HUES6 (cell line): ENCODE data around the gene ZNF205.

Source experiments
- H3K27ac ChIP-seq: 2 replicates; pipeline ENCODE4 v1.7.0; 2013; ENCODE audit warnings: low read depth, mild to moderate bottlenecking, low read length, inconsistent platforms
- H3K27me3 ChIP-seq: 2 replicates; pipeline ENCODE4 v1.6.1; 2013; ENCODE audit warnings: low read length; ENCODE audit not compliant: control insufficient read depth, insufficient read depth
- H3K36me3 ChIP-seq: 2 replicates; pipeline ENCODE4 v1.6.1; 2013; ENCODE audit warnings: low read length; ENCODE audit not compliant: control insufficient read depth, insufficient read depth
- H3K4me1 ChIP-seq: 2 replicates; pipeline ENCODE4 v1.6.1; 2013; ENCODE audit warnings: low read length; ENCODE audit not compliant: control insufficient read depth, insufficient read depth
- H3K4me3 ChIP-seq: 2 replicates; pipeline ENCODE4 v1.5.1; 2013; ENCODE audit warnings: low read depth, low read length
- H3K9ac ChIP-seq: one replicate; pipeline ENCODE4 v1.6.1; 2013; ENCODE audit warnings: mild to moderate bottlenecking, low read length
- H3K9me3 ChIP-seq: 2 replicates; pipeline ENCODE4 v1.6.1; 2013; ENCODE audit warnings: low read depth, low read length; ENCODE audit not compliant: control insufficient read depth, insufficient read depth

The ZNF205 gene

GRCh38 chr16:3122926-3123570 is 10.7 kb downstream of the ZNF205 start:
- Histone ChIP-seq H3K27ac (no peak overlapping the region), H3K36me3 (peaks cover 35% of the 10 kb centered on the region), H3K27me3 (no peaks in the 10 kb centered on the region), H3K9ac (no peak overlapping the region), H3K9me3 (no peaks in the 10 kb centered on the region), H3K4me3 (peak overlapping the region; percentile 64; the same call in 1 of the 2 replicates), H3K4me1 (peaks cover 19% of the 10 kb centered on the region)

DNA sequence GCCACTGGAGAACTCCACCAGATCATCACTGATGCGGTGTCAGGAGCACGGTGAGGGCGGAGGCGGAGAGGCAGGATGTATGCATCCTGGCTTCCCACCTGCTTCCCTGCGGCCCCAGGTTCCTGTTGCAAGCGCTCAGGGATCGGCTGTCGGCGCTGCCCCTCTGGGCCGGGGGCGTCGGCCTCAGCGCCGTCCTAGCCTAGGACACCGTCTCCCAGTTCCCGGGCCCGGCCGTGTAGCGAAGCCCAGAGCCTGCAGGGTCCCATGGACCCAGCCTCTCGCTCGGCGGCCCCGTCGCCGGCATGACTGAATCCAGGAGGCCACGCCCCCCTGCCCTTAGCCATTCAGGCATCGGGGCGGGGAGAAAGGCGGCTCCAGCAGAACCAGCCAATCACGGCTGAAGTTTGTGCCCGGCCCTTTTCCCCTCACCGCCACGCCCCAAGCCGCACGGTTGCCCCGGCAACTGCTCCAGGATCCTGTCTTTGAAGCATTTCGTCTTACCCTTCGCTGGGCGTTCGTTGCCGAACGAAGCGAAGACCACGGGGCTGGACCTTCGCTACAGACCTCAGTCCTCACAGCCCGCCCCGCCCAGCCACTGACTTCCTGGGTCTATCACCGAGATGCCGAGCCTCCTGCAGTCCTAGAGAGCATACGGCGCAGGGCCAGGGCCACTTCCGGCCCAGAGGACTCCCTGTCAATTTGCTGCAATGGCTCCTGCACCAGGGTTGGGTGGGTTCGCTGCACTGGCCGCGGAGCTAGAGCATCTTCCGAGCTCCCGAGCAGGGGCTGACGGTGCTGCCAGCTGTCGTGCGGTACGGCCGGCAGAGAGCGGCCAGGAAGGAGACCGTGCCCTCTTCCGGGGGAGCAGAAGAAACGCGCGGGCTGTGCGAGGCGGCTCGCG is 11.8 kb downstream of the ZNF205 start:
- H3K36me3 ChIP-seq: peaks cover 28% of the 10 kb centered on the region
- H3K4me1 ChIP-seq: peaks cover 21% of the 10 kb centered on the region
- H3K9me3 ChIP-seq: no peaks in the 10 kb centered on the region
- H3K9ac ChIP-seq: peak overlapping the region; percentile 70
- H3K27me3 ChIP-seq: no peaks in the 10 kb centered on the region
- H3K4me3 ChIP-seq: peak overlapping the region; percentile 64
- no peak overlapping the region for H3K27ac ChIP-seq

GRCh38 chr16:3127745-3128144 is 15.4 kb downstream of the ZNF205 start:
- Histone ChIP-seq H3K27me3 (no peaks in the 10 kb centered on the region), H3K27ac (peak overlapping the region; percentile 65; the same call in 1 of the 2 replicates), H3K9me3 (no peaks in the 10 kb centered on the region), H3K4me1 (peaks cover 27% of the 10 kb centered on the region), H3K9ac (peak overlapping the region; percentile 35), H3K4me3 (peak overlapping the region; percentile 18; the same call in 1 of the 2 replicates), H3K36me3 (peaks cover 14% of the 10 kb centered on the region)

GRCh38 chr16:3129137-3130131 is 17.0 kb downstream of the ZNF205 start:
- Histone ChIP-seq H3K27me3 (no peaks in the 10 kb centered on the region), H3K36me3 (peaks cover 14% of the 10 kb centered on the region), H3K9ac (peak overlapping the region; percentile 10), H3K4me1 (peaks cover 26% of the 10 kb centered on the region), H3K27ac (no peak overlapping the region), H3K4me3 (peak overlapping the region; percentile 27), H3K9me3 (no peaks in the 10 kb centered on the region)

DNA sequence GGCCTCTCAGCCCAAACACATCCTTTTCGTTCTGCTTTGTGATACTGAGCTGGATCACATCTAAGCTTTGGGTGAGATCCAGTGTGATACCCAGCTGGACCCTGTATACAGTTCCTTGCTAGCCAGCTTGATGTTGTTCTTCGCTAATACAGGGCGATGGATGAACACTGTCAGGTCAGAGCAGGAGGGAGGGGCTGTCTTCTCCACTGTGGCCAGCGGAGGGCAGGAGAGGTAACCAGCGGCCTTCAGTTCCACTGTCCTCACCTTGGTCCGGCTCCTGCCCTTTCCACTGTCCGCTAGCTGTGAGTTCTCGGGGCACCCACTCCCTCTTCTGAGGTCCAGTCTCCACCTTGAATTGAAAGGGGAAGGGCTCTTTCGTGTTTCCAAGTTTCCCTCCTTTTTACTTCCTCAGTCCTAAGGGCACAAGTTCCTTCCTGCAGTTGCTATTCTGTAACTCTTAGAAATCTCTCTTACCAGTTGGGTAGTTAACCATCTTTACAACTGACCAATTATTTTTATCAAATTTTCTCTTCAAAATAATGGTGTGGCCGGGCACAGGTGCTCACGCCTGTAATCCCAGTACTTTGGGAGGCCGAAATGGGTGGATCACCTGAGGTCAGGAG is 19.5 kb downstream of the ZNF205 start:
- no peaks in the 10 kb centered on the region for H3K27me3 ChIP-seq
- H3K36me3 ChIP-seq: peaks cover 14% of the 10 kb centered on the region
- H3K27ac ChIP-seq: no peak overlapping the region
- H3K4me3 ChIP-seq: no peak overlapping the region
- H3K9me3 ChIP-seq: no peaks in the 10 kb centered on the region
- peaks cover 26% of the 10 kb centered on the region for H3K4me1 ChIP-seq
- no peak overlapping the region for H3K9ac ChIP-seq

DNA sequence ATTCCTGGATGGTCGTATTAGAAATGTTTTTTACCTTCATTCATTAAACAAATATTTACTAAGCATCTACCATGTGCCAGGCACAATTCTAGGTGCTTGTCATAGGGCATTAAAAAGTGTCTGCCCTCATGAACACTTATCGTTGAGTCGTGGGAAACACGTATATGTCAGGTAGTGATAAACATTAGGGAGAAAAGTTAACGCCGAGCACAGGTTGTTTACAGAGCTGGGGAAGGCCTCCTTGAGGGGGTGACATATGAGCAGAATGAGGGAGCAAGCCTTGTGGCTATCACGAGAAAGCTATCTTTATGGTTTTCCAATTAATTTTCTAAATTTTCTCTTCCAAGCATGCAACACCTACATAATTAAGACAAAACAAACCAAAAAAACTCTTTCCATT is 21.5 kb downstream of the ZNF205 start:
- Histone ChIP-seq H3K27me3 (no peaks in the 10 kb centered on the region), H3K9ac (peak overlapping the region; percentile 97), H3K27ac (peak overlapping the region; percentile 93), H3K4me1 (peaks cover 14% of the 10 kb centered on the region), H3K4me3 (peak overlapping the region; percentile 98), H3K36me3 (peaks cover 13% of the 10 kb centered on the region), H3K9me3 (no peaks in the 10 kb centered on the region)

GRCh38 chr16:3134338-3135125 is 22.1 kb downstream of the ZNF205 start, which contains the start of gene ZNF213:
Gene ZNF213, plus strand, starts transcription at chr16:3135029. Its CDS starts 2,252 bp downstream, at chr16:3137281.
- peak within 1 kb of the TSS; percentile 93 for H3K27ac ChIP-seq

GRCh38 chr16:3135126-3135715 is 22.8 kb downstream of the ZNF205 start:
- peaks cover 15% of the 10 kb centered on the region for H3K36me3 ChIP-seq
- no peaks in the 10 kb centered on the region for H3K9me3 ChIP-seq
- H3K4me3 ChIP-seq: peak overlapping the region; percentile 98
- no peaks in the 10 kb centered on the region for H3K27me3 ChIP-seq
- peaks cover 5% of the 10 kb centered on the region; the same call in 1 of the 2 replicates for H3K4me1 ChIP-seq
- no peak overlapping the region for H3K27ac ChIP-seq
- peak overlapping the region; percentile 76 for H3K9ac ChIP-seq

More at GRCh38 chr16:3134338-3135125, 22.1 kb downstream of the ZNF205 start, which contains the start of gene ZNF213:
- Histone ChIP-seq H3K9me3 (no peaks in the 10 kb centered on the region), H3K4me1 (peaks cover 10% of the 10 kb centered on the region), H3K36me3 (peaks cover 15% of the 10 kb centered on the region), H3K9ac (peak within 1 kb of the TSS; percentile 97), H3K4me3 (peak within 1 kb of the TSS; percentile 98), H3K27me3 (no peaks in the 10 kb centered on the region)

- no peak overlapping the region for H3K4me3 ChIP-seq
- peaks cover 27% of the 10 kb centered on the region for H3K36me3 ChIP-seq
- H3K27me3 ChIP-seq: no peaks in the 10 kb centered on the region
- no peak overlapping the region for H3K9ac ChIP-seq
- peaks cover 5% of the 10 kb centered on the region; the same call in 1 of the 2 replicates for H3K4me1 ChIP-seq
- H3K27ac ChIP-seq: no peak overlapping the region
- H3K9me3 ChIP-seq: no peaks in the 10 kb centered on the region
Measured at GRCh38 chr16:3137267-3137666, 24.9 kb downstream of the ZNF205 start.
